GM12878 (cell line): ENCODE data around the gene PCNX1. TPM values are rescaled to one million over a fixed set of nuclear protein-coding genes. Genes with fewer than 3 reads are reported as not detected.

Experiments
- ATAC-seq: fragments of 200-7000 bp; cut with Tn5 transposase; 3 replicates; pipeline ENCODE4 v1.9.1; 2020; ENCODE audit warnings: mild to moderate bottlenecking, moderate library complexity
- BruUV-seq: library from RNA; stranded (reverse); fragments of 400-500 nt; replicated peaks from 2 replicates; lab custom pipeline; 2021; lab: Mats Ljungman, UMichigan
- CTCF ChIA-PET: fragments of 300-600 bp; sonication (Branson Sonifier 250); formaldehyde crosslinking; extraction: SDS; loops from one replicate; lab custom pipeline; 2021; ENCODE audit warnings: inconsistent platforms; lab: Yijun Ruan, JAX
- POLR2A ChIA-PET: fragments of 350-600 bp; formaldehyde crosslinking; extraction: SDS; loops from one replicate; lab custom pipeline; 2021; ENCODE audit warnings: inconsistent platforms; lab: Charles Lee
- RAD21 ChIA-PET: fragments of 300-600 bp; sonication (Branson Sonifier 250); formaldehyde crosslinking; loops from one replicate; lab custom pipeline; 2023; ENCODE audit warnings: antibody characterized with exemption; ENCODE audit not compliant: unreplicated experiment; lab: Charles Lee
- SMC1A ChIA-PET: fragments of 300-600 bp; sonication (Branson Sonifier 250); formaldehyde crosslinking; loops from one replicate; lab custom pipeline; 2023; ENCODE audit not compliant: unreplicated experiment, uncharacterized antibody; lab: Charles Lee
- DNase-seq: peaks from one replicate; pipeline ENCODE4 v3.0.0-alpha.2; 2011; ENCODE audit warnings: low read depth, low spot score
- FAIRE-seq: peaks from 3 replicates; lab custom pipeline; 2011; peaks lifted over from hg19 to GRCh38; lab: Jason Lieb, UNC
- H2AFZ ChIP-seq: 2 replicates; pipeline ENCODE4 v1.6.0; 2011; ENCODE audit warnings: low read depth, low read length, control low read depth; ENCODE audit not compliant: control insufficient read depth
- H3K27ac ChIP-seq: 2 replicates; pipeline ENCODE4 v1.5.1; 2011; ENCODE audit warnings: control low read depth; ENCODE audit not compliant: control insufficient read depth, insufficient read depth
- H3K27me3 ChIP-seq, 2 experiments: replicated peaks in 1 of 2; 2 replicates each; pipeline versions ENCODE4 v1.6.0 to v1.6.1; 2011; ENCODE audit warnings: low read length in 1 of 2; ENCODE audit not compliant: control insufficient read depth in 2 of 2, insufficient read depth in 2 of 2
- H3K36me3 ChIP-seq, 2 experiments: 2 replicates each; pipeline ENCODE4 v1.5.1; 2011; ENCODE audit warnings: low read length in 1 of 2; ENCODE audit not compliant: control insufficient read depth in 2 of 2, insufficient read depth in 2 of 2
- H3K4me1 ChIP-seq: 2 replicates; pipeline ENCODE4 v1.6.1; 2011; ENCODE audit warnings: mild to moderate bottlenecking, low read length, moderate library complexity, mixed read lengths; ENCODE audit not compliant: control insufficient read depth, insufficient read depth
- H3K4me2 ChIP-seq: 2 replicates; pipeline ENCODE4 v1.6.0; 2011; ENCODE audit warnings: control low read depth; ENCODE audit not compliant: control insufficient read depth, insufficient read depth
- H3K4me3 ChIP-seq: fragments of 200-600 bp; sonication (generic); 2 replicates; pipeline ENCODE4 v1.5.1; 2016
- H3K79me2 ChIP-seq: 2 replicates; pipeline ENCODE4 v1.6.0; 2011; ENCODE audit warnings: low read length; ENCODE audit not compliant: control insufficient read depth, insufficient read depth
- H3K9ac ChIP-seq: 2 replicates; pipeline ENCODE4 v1.8.0; 2011; ENCODE audit warnings: low read length, control low read depth, mixed read lengths; ENCODE audit not compliant: control insufficient read depth, insufficient read depth
- H3K9me3 ChIP-seq: replicated peaks from 3 replicates; pipeline ENCODE4 v1.5.1; 2011; ENCODE audit warnings: mild to moderate bottlenecking, low read length; ENCODE audit not compliant: control insufficient read depth, insufficient read depth
- H4K20me1 ChIP-seq: 2 replicates; pipeline ENCODE4 v1.6.0; 2011; ENCODE audit not compliant: control insufficient read depth, insufficient read depth
- BHLHE40 ChIP-seq, 2 experiments: fragments of 450-650 bp in 1 of 2; IDR thresholded peaks; 2 replicates each; pipeline ENCODE4 v1.6.1; 2011 to 2017; ENCODE audit warnings: low read depth in 2 of 2, borderline replicate concordance in 1 of 2, improper control_type of control experiment in 1 of 2, low read length in 1 of 2, mild to moderate bottlenecking in 1 of 2
- ESRRA ChIP-seq: IDR thresholded peaks from 2 replicates; pipeline ENCODE4 v1.6.1; 2012; ENCODE audit warnings: mild to moderate bottlenecking, low read length, improper control_type of control experiment
- GATAD2B ChIP-seq: fragments of 450-650 bp; conservative IDR thresholded peaks from 2 replicates; pipeline ENCODE4 v1.6.1; 2017; ENCODE audit warnings: low read depth, mild to moderate bottlenecking, moderate library complexity
- MEF2B ChIP-seq: fragments of 450-650 bp; IDR thresholded peaks from 2 replicates; pipeline ENCODE4 v1.6.1; 2018; ENCODE audit warnings: mild to moderate bottlenecking, moderate library complexity; ENCODE audit not compliant: partially characterized antibody, poor library complexity, severe bottlenecking
- NBN ChIP-seq: fragments of 450-650 bp; IDR thresholded peaks from 2 replicates; pipeline ENCODE4 v1.6.1; 2016
- NR2F1 ChIP-seq: fragments of 450-650 bp; conservative IDR thresholded peaks from 2 replicates; pipeline ENCODE4 v1.6.1; 2017; ENCODE audit warnings: mild to moderate bottlenecking
- POLR2AphosphoS5 ChIP-seq: IDR thresholded peaks from 2 replicates; pipeline ENCODE4 v1.6.1; 2011; ENCODE audit warnings: mild to moderate bottlenecking, low read length, inconsistent platforms
- SMARCA5 ChIP-seq: fragments of 450-650 bp; IDR thresholded peaks from 2 replicates; pipeline ENCODE4 v1.6.1; 2017; ENCODE audit warnings: mild to moderate bottlenecking
- STAT3 ChIP-seq: IDR thresholded peaks from 2 replicates; pipeline ENCODE4 v1.6.1; 2011; ENCODE audit warnings: low read depth, low read length, improper control_type of control experiment
- SUZ12 ChIP-seq: fragments of 200-600 bp; sonication (generic); IDR thresholded peaks from one replicate; pipeline ENCODE4 v1.6.1; 2018; ENCODE audit warnings: antibody characterized with exemption, mild to moderate bottlenecking; ENCODE audit not compliant: unreplicated experiment
- TBL1XR1 ChIP-seq: IDR thresholded peaks from 2 replicates; pipeline ENCODE4 v1.6.1; 2012; ENCODE audit warnings: low read depth, low read length, improper control_type of control experiment
- ZSCAN29 ChIP-seq: fragments of 450-650 bp; IDR thresholded peaks from 2 replicates; pipeline ENCODE4 v1.6.1; 2017; ENCODE audit warnings: mild to moderate bottlenecking, moderate library complexity
- WGBS: methylation state at CpG from one replicate; pipeline ENCODE4 v1.1.6; 2016; ENCODE audit warnings: low lambda C conversion rate; ENCODE audit not compliant: insufficient replicate concordance, insufficient coverage; ENCODE audit errors: missing lambda C conversion rate; 5-methylcytosine and 5-hydroxymethylcytosine counted together
- in situ Hi-C: fragments of 300-500 bp; cut with MboI; formaldehyde crosslinking; loops from 9 replicates; pipeline ENCODE4 v1.14.3; 2018; ENCODE audit warnings: mixed read lengths
- intact Hi-C: fragments of 100-400 bp; cut with micrococcal nuclease; formaldehyde crosslinking; loops from one replicate; pipeline ENCODE4 v1.14.2; 2022; ENCODE audit not compliant: unreplicated experiment
- polyA plus RNA-seq, 11 experiments: library from polyadenylated mRNA; depleted of rRNA in 4 of 11; unstranded in 6 of 11; stranded (reverse) in 5 of 11; fragments of >200 nt; fragmentation: Nextera tagmentation in 4 of 11; fragmentation: Illumina TruSeq in 1 of 11; extraction: Ambion mirVana in 4 of 11; extraction: Trizol in 1 of 11; gene quantifications; 1 replicate in 1 of 11; 2 replicates in 10 of 11; pipeline versions ENCODE4 v1.2.1 to v1.2.3, GENCODE V29; 2011 to 2016; ENCODE audit warnings: inconsistent platforms in 2 of 11, missing spikeins in 2 of 11, low read depth in 1 of 11
- total RNA-seq, 4 experiments: library from RNA; depleted of rRNA in 3 of 4; stranded (reverse); fragments of >200 nt in 3 of 4; fragmentation: Illumina TruSeq in 1 of 4; extraction: Trizol in 1 of 4; gene quantifications; 2 replicates each; pipeline versions ENCODE4 v1.2.1 to v1.2.3, GENCODE V29; 2013 to 2021
- TF ChIP-seq, protein P1 (sequence below): fragments of 150-350 bp; IDR thresholded peaks from 2 replicates; pipeline ENCODE4 v1.6.1; 2016; ENCODE audit warnings: low read depth, low read length
- TF ChIP-seq, protein P2 (sequence below): fragments of 450-650 bp; IDR thresholded peaks from 2 replicates; pipeline ENCODE4 v1.6.1; 2017; ENCODE audit warnings: mild to moderate bottlenecking, low read depth, inconsistent platforms; ENCODE audit not compliant: poor library complexity, severe bottlenecking

PCNX1 gene
- total and polyA plus RNA-seq, 10 of the 15 experiments (the other 5 are each of a cell fraction or from before 2014, with no cell fraction given) = 4.6 to 53.9 (median 20.5) TPM

DNA sequence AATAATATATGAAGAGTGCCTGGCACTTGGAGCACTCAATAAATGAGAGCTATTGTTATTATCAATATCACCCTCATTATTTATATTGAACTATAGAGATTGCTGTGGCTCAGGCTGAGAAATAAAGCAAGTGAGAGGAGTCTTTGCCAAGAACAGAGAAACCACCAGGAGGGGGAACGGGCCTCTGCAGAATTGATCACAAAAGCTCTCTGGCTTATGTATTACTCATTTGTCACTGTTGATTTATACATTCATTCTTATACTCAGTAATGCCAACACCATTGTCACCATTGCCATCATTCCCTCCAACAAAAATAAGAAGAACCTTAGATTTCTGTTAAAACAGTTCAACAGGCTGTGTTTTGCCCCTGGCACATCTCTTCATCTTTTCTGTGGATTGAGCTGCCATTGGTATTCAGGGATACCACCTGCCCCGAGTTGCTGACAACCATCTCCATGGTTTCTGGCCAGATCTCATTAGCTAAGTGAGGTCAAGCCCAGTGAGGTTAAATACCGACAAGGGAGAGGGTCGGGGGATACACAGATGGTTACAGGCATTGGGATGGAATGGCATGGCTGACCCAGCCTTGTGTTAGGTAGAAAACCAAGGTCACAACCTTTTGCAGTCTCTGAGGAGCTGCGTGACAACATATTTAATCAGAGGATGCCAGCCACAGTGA, 21.8 kb upstream of the PCNX1 start (continued):
- TF ChIP-seq, protein P1, sequence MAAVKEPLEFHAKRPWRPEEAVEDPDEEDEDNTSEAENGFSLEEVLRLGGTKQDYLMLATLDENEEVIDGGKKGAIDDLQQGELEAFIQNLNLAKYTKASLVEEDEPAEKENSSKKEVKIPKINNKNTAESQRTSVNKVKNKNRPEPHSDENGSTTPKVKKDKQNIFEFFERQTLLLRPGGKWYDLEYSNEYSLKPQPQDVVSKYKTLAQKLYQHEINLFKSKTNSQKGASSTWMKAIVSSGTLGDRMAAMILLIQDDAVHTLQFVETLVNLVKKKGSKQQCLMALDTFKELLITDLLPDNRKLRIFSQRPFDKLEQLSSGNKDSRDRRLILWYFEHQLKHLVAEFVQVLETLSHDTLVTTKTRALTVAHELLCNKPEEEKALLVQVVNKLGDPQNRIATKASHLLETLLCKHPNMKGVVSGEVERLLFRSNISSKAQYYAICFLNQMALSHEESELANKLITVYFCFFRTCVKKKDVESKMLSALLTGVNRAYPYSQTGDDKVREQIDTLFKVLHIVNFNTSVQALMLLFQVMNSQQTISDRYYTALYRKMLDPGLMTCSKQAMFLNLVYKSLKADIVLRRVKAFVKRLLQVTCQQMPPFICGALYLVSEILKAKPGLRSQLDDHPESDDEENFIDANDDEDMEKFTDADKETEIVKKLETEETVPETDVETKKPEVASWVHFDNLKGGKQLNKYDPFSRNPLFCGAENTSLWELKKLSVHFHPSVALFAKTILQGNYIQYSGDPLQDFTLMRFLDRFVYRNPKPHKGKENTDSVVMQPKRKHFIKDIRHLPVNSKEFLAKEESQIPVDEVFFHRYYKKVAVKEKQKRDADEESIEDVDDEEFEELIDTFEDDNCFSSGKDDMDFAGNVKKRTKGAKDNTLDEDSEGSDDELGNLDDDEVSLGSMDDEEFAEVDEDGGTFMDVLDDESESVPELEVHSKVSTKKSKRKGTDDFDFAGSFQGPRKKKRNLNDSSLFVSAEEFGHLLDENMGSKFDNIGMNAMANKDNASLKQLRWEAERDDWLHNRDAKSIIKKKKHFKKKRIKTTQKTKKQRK = no peak
- no peak for TF ChIP-seq ZSCAN29

DNA sequence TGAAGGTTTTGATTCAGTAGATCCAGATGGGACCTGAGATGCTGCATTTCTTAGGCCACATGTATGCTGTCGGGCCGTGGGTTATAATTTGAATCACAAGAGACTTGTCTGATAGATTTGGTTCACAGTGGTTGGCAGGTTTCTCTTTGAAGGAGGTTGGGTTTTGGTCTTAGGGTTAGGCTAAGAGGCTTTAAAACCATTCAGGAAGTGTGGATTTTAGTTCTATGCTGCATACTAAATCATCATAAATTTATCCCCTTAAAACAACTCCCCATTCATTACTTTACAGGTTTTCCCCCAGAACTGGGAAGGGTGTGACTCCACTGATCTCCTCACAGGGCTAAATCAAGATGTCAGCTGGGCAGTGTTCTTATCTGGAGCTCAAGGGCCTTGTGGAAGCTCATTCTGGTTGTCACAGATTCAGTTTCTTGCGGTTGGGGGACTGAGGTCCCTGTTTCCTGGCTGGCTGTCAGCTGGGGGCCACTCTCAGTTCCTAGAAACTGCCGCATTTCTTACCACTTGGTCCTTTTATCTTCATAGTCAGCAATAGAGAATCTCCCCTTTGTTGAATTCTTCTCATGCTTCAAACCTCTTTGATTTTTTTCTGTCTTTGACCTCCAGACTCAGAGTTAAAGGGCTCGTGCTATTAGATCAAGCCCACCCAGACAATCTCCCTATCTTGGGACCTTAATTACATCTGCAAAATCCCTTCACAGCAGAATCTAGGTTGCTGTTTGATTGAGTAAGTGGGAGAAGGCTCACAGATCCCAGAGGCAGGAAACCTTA, 20.6 kb upstream of the PCNX1 start:
- intact Hi-C loops (loop anchor here (1.0 to 5.0 kb wide), 2 partner anchors 22 to 219 kb away; no protein-coding TSS in a partner anchor), in situ Hi-C loops (no loop called here)
- Histone ChIP-seq H4K20me1 (no peaks in the 10 kb centered on the region), H3K9me3 (no peaks in the 10 kb centered on the region), H3K27me3 (no peaks in the 10 kb centered on the region), H3K79me2 (no peaks in the 10 kb centered on the region), H3K4me2 (peak overlapping the region; percentile 96), H2AFZ (peak overlapping the region; percentile 18; the same call in 1 of the 2 replicates), H3K36me3 (no peaks in the 10 kb centered on the region), H3K27ac (peak overlapping the region; percentile 98), H3K4me1 (peaks cover 70% of the 10 kb centered on the region), H3K9ac (peak overlapping the region; percentile 57), H3K4me3 (peak overlapping the region; percentile 56)
- BruUV-seq = TSS peak; percentile 94
- FAIRE-seq (peak; percentile 80), DNase-seq (peak; percentile 76), ATAC-seq (peak; percentile 63)
- POLR2A ChIA-PET = interaction anchor here (0.5 to 2.1 kb wide), 9 partner anchors 13 to 224 kb away, joined by 3 to 10 read pairs (median 4); partner anchors contain the start of gene PCNX1
- CTCF ChIA-PET = interaction anchor here (0.7 to 12.3 kb wide), 16 partner anchors 10 to 263 kb away, joined by 3 to 110 read pairs (median 4); partner anchors contain the start of genes MAP3K9 and PCNX1
- 1% methylated on average over 5 of the region's 5 CpGs for WGBS
- SMC1A ChIA-PET = interaction anchor here (0.9 to 9.8 kb wide), 24 partner anchors 8 to 230 kb away, joined by 3 to 89 read pairs (median 4); partner anchors contain the start of gene PCNX1
- RAD21 ChIA-PET = interaction anchor here (0.7 to 4.1 kb wide), 14 partner anchors 7 to 174 kb away, joined by 3 to 17 read pairs (median 4); partner anchors contain the start of genes MAP3K9 and PCNX1
- TF ChIP-seq POLR2AphosphoS5 (peak; percentile 53; the same call in 1 of the 2 replicates), ESRRA (no peak), STAT3 (0 out of 2 replicates have a peak, but pooled peaks have one; percentile 56), SMARCA5 (peak; percentile 80), SUZ12 (no peak), TBL1XR1 (peak; percentile 18; the same call in 1 of the 2 replicates), NBN (0 out of 2 replicates have a peak, but pooled peaks have one; percentile 40), BHLHE40 (IDR thresholded peaks at IDR 0.05; ENCODE audit: borderline replicate concordance in 1 of 2, low read depth in 2 of 2, low read length in 1 of 2) (peak in 1 of 2 experiments; percentile 42; a peak in 1 of 4 replicates), GATAD2B (peak; percentile 38; the same call in 1 of the 2 replicates), NR2F1 (peak; percentile 61), MEF2B (peak; percentile 19)
- TF ChIP-seq, protein P2, sequence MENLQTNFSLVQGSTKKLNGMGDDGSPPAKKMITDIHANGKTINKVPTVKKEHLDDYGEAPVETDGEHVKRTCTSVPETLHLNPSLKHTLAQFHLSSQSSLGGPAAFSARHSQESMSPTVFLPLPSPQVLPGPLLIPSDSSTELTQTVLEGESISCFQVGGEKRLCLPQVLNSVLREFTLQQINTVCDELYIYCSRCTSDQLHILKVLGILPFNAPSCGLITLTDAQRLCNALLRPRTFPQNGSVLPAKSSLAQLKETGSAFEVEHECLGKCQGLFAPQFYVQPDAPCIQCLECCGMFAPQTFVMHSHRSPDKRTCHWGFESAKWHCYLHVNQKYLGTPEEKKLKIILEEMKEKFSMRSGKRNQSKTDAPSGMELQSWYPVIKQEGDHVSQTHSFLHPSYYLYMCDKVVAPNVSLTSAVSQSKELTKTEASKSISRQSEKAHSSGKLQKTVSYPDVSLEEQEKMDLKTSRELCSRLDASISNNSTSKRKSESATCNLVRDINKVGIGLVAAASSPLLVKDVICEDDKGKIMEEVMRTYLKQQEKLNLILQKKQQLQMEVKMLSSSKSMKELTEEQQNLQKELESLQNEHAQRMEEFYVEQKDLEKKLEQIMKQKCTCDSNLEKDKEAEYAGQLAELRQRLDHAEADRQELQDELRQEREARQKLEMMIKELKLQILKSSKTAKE = no peak
